CD4-positive, alpha-beta T cell treated with Interleukin-2 at 100 ng/mL for 4 hours (primary cell): ENCODE results near the gene TUBA4B.
"Not testable (repeated sequence)": the region's sequence is repeated elsewhere in the genome, so short reads cannot be mapped to it uniquely, and the experiment has no call there.

ENCODE experiments used
- DNase-seq: peaks from one replicate; pipeline ENCODE4 v3.0.0-alpha.2; 2020; ENCODE audit warnings: low spot score

TUBA4B gene

DNA sequence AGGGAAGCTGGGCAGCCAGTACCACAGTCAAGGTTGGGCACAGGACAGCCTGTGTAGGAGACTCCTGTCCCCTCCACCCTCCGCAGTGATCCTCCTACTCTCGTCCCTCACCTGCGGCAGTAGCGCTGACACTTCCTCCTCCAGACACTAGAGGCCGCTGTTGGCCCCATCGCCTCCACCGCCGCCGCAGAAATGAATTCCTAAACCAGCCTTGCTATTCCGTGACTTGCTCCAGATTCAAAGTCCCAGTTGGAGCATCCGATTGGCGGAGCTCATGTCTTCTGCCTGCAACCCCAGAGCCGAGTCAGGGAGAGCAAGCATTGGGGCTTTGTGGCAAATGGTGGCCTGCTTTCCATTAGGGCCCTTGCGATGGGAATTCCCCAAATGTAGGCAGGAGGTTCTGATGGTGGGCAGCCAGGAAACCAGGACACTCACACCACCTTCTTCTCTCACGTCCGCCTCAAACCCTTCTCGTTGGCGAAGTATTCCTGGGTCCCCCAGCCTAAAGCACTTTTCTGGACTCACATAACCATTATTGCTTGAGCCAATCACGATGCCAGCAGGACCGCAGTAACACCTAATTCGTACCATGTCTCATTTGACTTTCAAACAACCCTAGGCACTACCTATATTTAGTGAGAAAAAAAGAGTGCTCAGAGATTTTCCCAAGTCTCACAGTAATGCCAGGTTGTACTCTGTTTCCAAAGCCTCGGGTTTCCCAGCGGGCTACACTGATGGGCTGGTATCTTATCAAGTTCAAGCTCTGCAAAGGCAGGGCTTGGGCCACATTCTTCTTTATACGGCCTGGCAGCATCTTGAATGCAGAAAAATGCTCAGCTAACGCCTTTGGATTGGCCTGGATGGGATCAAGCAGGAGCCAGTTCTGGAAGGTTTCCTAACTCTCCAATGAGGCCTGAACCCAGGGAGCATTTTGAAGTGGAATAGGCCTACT lies 24.9 kb downstream of the TUBA4B start:
- peak; percentile 78 for DNase-seq

DNA sequence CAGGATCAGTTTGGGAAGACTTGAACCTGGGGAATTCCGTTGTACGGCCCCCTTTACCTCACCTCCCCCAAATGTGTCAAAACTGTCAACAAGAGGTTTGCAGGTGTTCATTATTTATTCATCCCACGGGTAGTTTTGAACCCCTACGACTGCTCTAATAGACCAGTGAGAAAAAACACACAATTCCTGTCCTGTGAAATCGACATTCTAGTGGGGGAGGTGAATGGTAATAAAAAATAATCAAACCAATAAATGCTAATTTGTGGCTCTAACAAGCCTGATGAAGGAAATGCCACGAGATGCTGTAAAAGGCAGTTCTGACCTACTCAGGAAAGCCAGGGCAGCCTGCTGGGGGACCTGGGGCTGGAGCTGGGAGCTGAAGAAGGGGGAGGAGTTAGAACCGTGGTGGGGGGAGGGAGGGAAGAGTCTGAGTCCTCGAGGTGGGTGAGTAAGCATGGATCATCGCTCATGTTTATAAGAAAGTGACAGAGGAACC lies 25.7 kb downstream of the TUBA4B start:
- no peak for DNase-seq

DNA sequence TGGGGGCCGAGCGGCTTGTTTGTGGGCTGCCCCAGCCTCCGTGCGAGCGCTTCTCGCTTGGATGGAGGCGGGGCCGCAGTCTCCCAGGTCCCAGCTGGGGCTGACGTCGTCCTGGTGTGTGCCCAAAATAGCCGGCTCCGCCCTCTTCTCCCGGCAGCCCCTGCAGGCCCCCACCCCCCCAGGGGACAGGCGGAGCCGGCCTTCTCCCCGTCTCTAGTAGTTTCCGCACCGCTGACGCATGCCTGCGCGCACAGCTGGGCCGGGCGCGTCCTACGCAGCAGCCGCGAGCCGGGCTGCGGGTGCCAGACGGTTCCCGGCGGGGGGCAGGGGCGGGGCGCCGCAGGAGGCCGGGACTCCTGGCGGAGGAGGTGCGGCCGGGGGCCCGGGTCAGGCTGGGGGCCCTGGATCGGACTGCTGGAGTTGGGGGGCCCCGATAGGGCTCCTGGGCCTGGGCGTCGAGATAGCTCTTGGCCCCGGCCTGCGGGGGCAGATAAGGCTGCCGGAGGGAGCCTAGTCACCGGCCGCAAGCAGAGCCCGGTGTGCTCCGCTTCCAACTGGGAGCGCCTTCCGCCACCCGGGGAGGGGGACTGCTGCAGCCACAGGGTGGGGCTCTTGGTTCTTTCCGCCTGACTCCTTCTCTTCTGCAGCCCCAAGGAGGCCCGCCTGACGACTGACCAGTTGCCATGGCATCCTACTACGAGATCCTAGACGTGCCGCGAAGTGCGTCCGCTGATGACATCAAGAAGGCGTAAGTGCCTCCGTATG lies 26.3 kb downstream of the TUBA4B start, which contains the start of gene DNAJB2:
Gene DNAJB2, plus strand, starts transcription at position 216 of the 765 bp plus-strand sequence. Its CDS starts 468 bp downstream, at position 684.
- peak; percentile 98 for DNase-seq

DNA sequence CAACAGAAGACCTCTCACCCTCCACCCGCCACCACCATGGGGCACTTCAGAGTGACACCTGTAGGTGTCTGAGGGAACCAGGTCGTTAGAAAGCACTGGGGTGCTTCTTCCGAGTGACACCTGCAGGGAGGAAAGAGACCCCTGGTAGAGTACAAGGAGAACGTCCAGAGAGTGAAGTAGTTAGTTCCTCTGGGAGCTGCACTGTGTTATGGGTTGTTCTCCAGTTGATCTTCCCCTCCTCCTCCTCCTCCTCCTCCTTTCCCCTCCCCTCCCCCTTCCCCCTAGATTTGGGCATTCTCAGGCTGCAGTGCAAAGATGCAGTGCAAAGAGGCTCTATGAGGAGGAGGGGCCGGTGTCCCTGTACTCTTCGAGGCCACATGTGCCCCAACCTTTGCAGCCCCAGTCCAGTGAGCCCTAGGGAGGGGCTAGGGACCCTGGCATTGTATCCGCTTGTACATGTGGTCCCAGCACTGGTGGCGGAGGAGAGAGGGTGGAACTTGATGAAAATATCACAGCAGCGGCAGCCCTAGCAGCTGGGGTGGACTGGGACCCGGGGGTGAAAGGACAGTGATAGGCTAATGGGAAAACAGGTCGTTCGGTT lies 27.0 kb downstream of the TUBA4B start:
- no peak for DNase-seq

DNA sequence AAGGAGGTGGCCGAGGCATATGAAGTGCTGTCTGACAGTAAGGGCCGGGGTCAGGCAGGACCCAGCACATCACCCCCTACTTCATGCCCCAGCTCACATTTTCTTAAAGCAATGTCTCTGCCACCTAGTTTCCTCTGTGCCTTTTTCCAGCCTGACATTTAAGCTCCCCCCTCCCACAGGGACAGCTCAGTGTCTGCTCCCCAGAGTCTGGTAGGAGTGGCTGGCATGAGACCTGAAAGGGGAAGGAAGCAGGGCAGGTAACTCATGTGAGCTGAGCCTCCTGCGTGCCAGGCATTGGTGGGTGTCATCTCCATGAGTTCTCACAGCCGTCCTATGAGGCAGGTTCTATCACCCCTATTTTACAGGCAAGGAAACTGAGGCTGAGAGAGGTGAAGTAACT lies 27.6 kb downstream of the TUBA4B start:
- DNase-seq = no peak

DNA sequence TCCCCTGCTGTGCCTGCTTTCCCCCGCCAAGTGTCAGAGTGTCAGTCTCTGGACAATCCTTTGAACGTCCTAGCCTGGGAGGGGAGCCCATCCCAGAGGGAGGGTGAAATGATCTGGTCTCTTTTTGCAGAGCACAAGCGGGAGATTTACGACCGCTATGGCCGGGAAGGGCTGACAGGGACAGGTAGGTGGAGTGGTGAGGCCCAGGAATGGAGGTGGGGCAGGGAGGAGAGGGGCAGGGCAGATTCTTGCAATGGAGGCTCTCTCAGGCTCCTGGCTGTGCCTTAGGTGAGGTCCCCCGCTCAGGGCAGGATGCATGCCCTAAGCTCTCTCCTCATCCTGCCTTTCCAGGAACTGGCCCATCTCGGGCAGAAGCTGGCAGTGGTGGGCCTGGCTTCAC lies 28.5 kb downstream of the TUBA4B start:
- no peak for DNase-seq

DNA sequence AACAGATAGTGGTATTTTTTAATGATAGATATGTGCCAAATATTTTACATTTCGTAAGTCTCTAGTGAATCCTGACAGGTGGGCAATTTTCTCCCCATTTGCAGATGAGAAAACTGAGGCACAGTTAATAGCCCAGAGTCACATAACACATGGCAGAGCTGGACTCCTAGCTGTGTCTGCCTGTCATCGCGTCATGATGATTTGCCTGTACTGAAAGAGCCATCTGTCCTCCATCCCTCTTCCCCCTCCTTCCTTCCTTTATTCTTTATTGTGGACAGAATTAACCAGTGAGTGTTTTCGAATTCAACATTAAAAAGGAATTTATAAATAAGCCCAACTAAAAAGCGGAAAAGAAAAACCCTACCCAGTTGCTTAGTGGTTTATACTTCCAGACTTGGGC lies 29.3 kb downstream of the TUBA4B start:
- DNase-seq = no peak

DNA sequence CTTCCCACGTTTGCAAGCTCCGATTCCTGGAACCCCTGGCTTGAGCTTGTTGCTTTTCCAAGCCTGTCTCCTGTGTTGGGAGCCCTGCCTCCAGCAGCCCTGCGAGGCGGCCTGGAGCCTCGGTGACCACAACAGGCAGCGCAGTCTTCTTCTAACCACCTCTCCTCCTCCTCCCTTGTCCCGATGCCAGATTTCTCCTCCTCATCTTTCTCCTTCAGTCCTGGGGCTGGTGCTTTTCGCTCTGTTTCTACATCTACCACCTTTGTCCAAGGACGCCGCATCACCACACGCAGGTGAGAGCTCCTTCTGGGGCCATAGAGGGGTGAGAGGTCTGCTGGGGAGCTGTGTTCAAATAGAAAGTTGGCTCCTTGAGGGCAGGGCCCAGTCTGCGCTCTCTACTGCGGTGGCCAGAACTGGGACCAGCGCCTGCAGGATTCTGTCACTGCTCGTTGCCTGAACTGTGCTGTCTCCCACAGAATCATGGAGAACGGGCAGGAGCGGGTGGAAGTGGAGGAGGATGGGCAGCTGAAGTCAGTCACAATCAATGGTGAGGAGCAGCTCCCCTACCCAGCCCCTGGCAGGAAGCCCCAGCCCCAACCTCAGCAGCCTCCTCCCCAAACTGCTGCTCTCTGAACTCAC lies 30.0 kb downstream of the TUBA4B start:
- DNase-seq = no peak

DNA sequence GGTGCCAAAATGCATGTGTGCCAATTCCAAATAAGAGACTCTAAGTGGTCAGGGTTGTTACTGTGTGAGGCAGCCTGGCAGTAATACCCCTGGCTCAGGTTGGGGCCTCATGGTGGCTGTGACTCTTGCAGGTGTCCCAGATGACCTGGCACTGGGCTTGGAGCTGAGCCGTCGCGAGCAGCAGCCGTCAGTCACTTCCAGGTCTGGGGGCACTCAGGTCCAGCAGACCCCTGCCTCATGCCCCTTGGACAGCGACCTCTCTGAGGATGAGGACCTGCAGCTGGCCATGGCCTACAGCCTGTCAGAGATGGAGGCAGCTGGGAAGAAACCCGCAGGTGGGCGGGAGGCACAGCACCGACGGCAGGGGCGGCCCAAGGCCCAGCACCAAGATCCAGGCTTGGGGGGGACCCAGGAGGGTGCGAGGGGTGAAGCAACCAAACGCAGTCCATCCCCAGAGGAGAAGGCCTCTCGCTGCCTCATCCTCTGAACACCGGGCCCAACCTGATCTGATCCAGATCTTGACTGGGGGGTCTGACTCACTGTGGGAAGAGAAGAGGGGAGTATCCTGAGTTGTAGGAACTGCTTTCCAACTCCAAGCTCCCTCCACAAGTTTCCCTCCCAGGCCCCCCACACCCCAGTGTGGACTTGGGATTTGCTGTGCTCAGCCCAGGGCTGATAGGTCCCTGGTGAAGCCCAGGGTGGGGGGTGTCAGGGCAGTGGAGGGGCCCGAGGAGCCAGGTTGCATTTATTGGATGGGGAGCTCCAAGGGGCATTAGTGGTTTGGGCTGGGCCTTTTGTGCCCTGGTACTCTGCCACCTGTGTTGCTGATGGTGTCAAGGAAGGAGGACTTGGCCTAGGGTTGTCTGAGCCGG lies 31.7 kb downstream of the TUBA4B start:
- no peak for DNase-seq

DNA sequence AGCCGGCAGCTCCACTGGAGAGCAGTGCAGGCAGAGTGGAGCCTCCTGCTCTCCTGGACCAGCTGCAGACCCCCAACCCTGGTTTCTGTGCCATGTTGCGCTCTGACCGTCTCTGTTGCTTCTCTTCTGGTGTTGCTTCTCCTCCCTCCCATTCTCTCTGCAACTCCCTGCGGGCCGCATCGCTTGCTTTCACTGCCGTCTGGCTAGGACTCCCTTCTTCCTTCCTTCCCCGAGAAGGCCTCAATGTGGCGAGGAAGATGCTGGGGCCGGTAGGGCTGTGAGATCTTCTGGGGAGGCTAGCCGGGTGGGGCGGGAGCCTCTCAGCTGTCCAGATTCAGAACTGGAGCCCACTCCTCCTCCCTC lies 32.3 kb downstream of the TUBA4B start:
- no peak for DNase-seq

DNA sequence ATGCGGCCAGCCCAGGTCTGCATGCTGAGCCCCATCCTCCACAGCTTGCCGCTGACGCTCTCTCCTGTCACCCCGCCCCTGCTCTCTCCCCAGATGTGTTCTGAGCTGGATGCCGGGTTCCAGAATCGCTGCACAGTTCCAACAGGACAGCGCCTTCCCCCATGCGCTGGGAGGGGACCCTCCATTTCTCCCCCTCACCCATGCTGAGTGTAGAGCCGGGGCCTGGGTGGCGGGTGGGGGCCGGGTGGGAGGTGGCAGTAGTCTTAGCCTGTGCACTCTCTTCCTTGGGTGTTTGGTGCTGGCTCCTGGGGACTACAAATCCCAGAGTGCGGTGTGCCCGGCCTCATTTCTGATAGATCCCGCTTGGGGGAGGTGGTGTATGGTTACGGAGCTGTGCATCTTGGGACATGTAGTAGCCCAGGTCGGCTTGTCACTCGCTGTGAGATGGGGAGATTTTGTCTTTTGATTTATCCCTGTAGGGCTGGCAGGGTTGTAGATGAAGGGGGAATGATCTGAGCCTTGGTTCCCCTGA lies 32.9 kb downstream of the TUBA4B start:
- no peak for DNase-seq

DNA sequence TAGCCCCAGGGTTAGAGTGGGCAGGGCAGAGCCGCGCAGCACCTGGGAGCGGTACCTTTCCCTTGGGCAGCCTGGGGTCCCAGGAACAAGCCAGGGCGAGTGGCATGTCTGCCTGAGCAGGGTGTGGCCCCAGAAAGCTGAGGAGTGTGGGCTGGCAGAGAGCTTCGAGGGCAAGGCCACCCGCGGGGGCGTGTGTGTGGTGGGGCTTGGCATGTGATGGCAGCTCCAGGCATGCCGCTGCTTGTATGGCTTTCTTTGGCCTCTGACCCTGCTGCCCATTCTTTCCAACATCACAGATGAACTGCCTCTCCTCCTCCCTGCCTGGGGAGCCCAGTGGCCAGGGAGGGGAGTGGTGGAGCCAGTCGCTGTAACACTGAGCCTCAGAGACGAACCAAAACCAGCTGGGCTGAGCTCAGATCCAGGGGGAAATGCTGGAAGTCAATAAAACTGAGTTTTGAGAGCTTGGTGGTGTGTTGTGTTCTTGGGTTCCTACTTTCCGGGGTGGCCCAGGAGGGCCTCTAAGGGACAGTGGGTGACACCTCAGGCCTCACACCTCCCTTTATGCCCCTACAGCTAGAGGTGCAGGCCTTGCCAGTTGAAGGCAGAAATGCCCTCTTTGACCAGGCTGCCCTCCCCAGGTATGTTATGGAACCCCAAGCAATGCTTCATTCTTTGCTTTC lies 33.5 kb downstream of the TUBA4B start:
- no peak for DNase-seq

DNA sequence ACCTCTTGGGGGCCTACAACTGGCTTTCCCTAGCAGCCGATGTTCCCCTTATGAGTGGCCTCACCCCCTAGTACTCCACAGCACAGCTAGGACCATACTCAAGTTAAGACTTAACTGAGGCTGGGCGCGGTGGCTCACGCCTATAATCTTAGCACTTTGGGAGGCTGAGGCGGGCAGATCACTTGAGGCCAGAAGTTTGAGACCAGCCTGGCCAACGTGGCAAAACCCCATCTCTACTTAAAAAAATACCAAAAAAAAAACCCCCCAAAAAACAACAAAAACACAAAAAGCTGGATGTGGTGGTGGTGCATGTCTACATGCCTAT lies 34.0 kb downstream of the TUBA4B start:
- DNase-seq = not testable (repeated sequence)

DNA sequence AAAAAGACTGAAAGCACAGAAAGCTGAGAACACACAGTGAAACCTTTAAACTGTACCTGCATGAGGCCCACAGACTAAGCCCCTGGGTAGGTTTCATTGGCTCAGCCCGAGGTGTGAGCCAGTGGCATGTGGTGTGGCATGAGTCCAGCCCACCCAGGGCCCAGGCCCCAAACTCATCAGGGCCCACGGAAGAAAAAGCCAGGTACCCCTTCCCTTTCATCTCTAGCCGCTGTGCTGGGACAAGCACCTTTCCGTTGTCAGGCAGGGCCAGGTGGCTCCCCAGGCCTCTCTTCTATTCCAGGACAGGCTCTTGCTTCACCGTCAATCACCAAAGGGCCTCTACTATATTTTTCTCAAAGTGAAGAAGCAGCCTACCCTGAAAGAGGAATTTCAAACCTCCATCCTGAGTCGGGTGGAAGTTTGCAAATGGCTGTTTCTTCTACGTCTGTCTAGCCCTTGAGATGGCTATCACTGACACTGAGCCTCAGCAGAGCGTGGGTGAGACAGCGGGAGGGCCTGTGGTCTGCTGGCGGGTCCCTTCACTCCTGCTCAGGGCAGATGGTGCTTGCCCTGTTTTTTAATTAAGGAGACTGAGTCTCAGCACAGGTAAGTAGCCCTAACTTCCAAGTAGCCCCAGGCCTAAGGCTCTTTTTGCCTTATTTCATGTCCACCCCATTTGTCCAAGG lies 34.7 kb downstream of the TUBA4B start:
- DNase-seq = no peak

DNA sequence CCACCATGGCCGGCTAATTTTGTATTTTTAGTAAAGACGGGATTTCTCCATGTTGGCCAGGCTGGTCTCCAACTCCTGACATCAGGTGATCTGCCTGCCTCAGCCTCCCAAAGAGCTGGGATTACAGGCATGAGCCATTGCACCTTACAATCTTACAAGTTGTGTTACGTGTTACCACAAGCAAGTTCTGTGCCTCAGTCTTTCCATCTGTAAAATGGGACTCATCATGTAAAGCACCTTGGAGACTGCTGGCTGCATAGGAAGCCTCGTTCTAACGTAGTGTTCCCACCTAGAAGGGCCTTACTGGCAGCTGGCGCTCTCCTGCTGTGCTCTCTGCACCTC lies 36.1 kb downstream of the TUBA4B start:
- no peak for DNase-seq

DNA sequence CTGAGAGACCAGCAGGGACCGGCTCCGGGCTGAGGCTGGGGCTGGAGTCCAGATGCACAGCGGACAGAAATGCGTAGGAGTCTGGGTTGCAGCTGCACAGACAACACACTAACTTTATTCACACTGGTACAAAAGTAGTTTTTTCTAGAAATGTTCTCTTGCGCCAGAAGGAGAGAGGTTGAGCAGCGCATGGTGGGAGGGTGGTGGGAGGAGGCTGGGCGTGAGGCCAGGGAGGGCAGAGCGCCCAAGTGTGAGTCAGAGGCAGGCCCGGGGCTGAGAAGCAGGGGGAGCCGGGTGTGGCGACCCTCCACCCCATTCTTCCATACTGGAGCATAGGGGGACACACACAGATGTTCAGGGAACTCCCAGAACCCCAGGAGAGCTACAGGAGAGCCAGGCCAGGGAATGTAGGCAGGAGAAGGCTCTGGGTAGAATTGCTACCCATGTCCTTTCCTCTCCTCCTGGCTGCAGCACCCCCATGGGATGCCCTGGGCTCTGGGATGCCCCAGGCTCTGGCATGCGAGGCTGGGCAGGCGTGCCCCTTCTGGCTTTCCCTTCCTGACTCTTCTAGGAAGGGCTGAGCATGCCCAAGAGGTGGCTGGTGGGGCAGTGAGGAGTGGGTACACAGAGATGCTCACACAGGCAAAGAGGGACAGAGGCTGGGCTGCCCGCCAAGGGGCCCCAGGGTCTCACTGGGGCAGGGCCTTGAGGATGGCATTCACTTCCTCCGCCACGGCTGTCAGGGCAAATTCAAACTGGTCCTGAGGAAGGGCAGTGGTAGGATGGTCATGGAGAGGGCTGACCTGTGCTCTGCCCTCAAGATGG lies 36.7 kb downstream of the TUBA4B start:
- DNase-seq = no peak

DNA sequence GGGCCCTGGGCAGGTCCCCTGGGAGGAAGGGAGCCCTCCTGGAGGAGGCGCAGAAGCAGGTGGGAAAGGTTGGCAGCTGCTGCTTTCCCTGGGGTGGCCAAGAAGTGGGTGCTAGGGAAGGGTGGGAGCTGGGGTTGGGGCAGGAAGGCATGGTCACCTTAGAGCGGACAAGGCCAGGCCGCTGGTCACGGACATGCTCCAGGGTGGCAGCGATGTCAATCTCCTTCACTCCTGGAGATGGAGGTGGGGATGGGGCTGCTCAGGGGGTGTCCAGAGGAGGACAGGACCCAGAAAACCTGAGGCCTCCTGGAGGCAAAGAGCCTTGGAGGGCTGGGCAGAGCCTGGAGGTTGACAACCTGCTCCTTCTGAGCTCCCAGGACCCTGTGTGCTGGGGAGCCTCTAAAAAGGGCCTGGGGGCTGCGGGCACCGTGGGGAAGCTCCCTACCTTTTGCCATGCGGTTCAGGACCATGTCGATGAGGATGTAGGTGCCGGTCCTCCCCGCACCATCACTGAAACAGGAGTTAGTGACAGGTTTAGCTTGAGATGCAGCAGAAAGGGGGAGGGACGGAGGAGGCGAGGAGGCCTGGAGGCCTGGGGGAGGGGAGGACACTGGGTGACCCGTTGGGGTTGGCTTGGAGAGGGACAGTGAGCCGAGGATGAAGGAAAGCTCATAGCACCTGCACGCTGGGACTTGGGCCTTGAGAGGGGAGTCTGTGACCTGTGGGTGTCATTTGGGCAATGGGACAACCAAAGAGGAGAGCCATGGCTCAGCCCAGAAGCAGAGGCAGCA lies 37.5 kb downstream of the TUBA4B start:
- no peak for DNase-seq

DNA sequence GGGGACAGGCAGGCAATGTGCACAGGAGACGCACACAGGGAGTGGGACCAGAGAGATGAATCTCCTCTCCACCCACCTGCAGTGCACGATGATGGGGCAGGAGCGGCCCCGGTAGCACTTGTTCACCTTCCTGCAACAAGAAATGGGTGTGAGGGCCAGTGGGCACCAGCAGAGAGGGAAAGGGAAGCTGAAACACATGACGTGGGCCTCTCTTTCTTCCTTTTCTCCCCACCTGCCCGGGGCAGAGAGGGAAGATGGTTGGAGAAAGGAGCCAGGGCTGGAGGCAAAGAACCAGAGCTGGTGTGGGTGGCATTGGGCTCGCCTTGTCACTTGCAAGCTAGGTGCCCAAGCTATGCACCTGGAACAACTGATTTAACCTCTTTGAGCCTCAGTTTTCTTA lies 38.4 kb downstream of the TUBA4B start:
- no peak for DNase-seq
